ENCODE data around the gene CELF2. TPM values are rescaled to one million over a fixed set of nuclear protein-coding genes. Genes with fewer than 3 reads are reported as not detected.

Gene CELF2
- total and polyA plus RNA-seq, 2 experiments from 2014 or later, result 16.6 to 26.9 TPM

GRCh38 chr10:11131112-11131639, 113.5 kb downstream of the CELF2 start:
- Histone ChIP-seq H3K4me1 (ENCODE audit: insufficient read depth) (no peaks in the 10 kb centered on the region), H3K27me3 (no peaks in the 10 kb centered on the region), H3K9me3 (ENCODE audit: low read depth) (no peaks in the 10 kb centered on the region), H3K4me3 (no peak overlapping the region), H3K36me3 (replicated peaks; ENCODE audit: insufficient read depth, low read depth) (no peaks in the 10 kb centered on the region), H3K79me2 (no peaks in the 10 kb centered on the region), H3K27ac (peak overlapping the region; percentile 3), H4K20me1 (ENCODE audit: insufficient read depth, poor library complexity, severe bottlenecking) (no peaks in the 10 kb centered on the region), H3K4me2 (no peak overlapping the region), H3K9me2 (replicated peaks; ENCODE audit: insufficient read depth) (no peaks in the 10 kb centered on the region), H2AFZ (no peak overlapping the region)
- 84% methylated on average over 10 of the region's 10 CpGs for whole genome bisulfite sequencing (ENCODE audit: low lambda C conversion rate, missing lambda C conversion rate)
- peak; percentile 45 for DNase-seq (ENCODE audit: low spot score)
- TF ChIP-seq EZH2 (IDR thresholded peaks at IDR 0.05; ENCODE audit: borderline replicate concordance) (no peak), CTCF (IDR thresholded peaks at IDR 0.05; ENCODE audit: poor library complexity) (no peak), EZH2phosphoT487 (IDR thresholded peaks at IDR 0.05; ENCODE audit: low read depth, severe bottlenecking, unreplicated experiment) (no peak)

DNA sequence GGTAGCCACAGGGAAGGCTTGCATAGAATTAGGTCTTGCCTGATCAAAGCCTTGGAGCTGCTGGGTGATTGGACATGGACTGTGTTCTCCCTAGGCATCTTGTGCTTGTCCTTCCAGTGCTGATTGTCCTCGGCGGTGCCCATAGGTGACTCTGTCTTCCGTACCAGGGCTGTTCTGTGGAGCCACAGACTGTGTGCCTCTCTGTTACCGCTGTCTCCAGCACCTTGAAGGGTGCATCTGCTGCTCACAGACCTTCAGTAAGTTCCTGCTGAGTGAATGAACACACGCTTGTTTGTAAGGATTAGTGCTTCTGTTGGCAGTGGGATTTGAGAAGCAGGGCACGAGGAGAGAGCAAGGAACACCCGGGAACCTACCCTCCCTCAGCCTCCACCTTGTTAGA, 116.7 kb downstream of the CELF2 start:
- no peaks in the 10 kb centered on the region for H4K20me1 ChIP-seq (ENCODE audit: insufficient read depth, poor library complexity, severe bottlenecking)
- H3K4me3 ChIP-seq, result no peak overlapping the region
- WGBS (ENCODE audit: low lambda C conversion rate, missing lambda C conversion rate), result 78% methylated on average over 7 of the region's 7 CpGs
- TF ChIP-seq CTCF (IDR thresholded peaks at IDR 0.05; ENCODE audit: poor library complexity) (no peak), EZH2 (IDR thresholded peaks at IDR 0.05; ENCODE audit: borderline replicate concordance) (no peak), EZH2phosphoT487 (IDR thresholded peaks at IDR 0.05; ENCODE audit: low read depth, severe bottlenecking, unreplicated experiment) (no peak)
- H3K27ac ChIP-seq, result no peak overlapping the region
- DNase-seq (ENCODE audit: low spot score), result no peak
- no peaks in the 10 kb centered on the region for H3K79me2 ChIP-seq
- H2AFZ ChIP-seq, result no peak overlapping the region
- H3K9me3 ChIP-seq (ENCODE audit: low read depth), result no peaks in the 10 kb centered on the region
- no peaks in the 10 kb centered on the region for H3K27me3 ChIP-seq
- H3K36me3 ChIP-seq (replicated peaks; ENCODE audit: insufficient read depth, low read depth), result no peaks in the 10 kb centered on the region
- H3K4me2 ChIP-seq, result no peak overlapping the region
- H3K4me1 ChIP-seq (ENCODE audit: insufficient read depth), result no peaks in the 10 kb centered on the region
- no peaks in the 10 kb centered on the region for H3K9me2 ChIP-seq (replicated peaks; ENCODE audit: insufficient read depth)

GRCh38 chr10:11135709-11136108, 118.0 kb downstream of the CELF2 start:
- Histone ChIP-seq H3K9me3 (ENCODE audit: low read depth) (no peaks in the 10 kb centered on the region), H3K27ac (no peak overlapping the region), H4K20me1 (ENCODE audit: insufficient read depth, poor library complexity, severe bottlenecking) (no peaks in the 10 kb centered on the region), H3K27me3 (no peaks in the 10 kb centered on the region), H3K79me2 (no peaks in the 10 kb centered on the region), H3K4me2 (no peak overlapping the region), H3K4me1 (ENCODE audit: insufficient read depth) (no peaks in the 10 kb centered on the region), H3K36me3 (replicated peaks; ENCODE audit: insufficient read depth, low read depth) (no peaks in the 10 kb centered on the region), H3K4me3 (no peak overlapping the region), H3K9me2 (replicated peaks; ENCODE audit: insufficient read depth) (no peaks in the 10 kb centered on the region), H2AFZ (no peak overlapping the region)
- WGBS (ENCODE audit: low lambda C conversion rate, missing lambda C conversion rate), result 88% methylated on average over 2 of the region's 2 CpGs
- no peak for DNase-seq (ENCODE audit: low spot score)
- no peak for TF ChIP-seq CTCF (IDR thresholded peaks at IDR 0.05; ENCODE audit: poor library complexity)
- no peak for TF ChIP-seq EZH2phosphoT487 (IDR thresholded peaks at IDR 0.05; ENCODE audit: low read depth, severe bottlenecking, unreplicated experiment)
- TF ChIP-seq EZH2 (IDR thresholded peaks at IDR 0.05; ENCODE audit: borderline replicate concordance), result no peak

All from hepatocyte (in vitro differentiated cells).